OCI-LY7 (cell line): Measurements from ENCODE around the gene VIPR2. TPM values are rescaled to one million over a fixed set of nuclear protein-coding genes. Genes with fewer than 3 reads are reported as not detected.

ENCODE experiments used
- BruUV-seq: library from RNA; stranded (reverse); fragments of 400-500 nt; replicated peaks from 2 replicates; lab custom pipeline; 2021; lab: Mats Ljungman, UMichigan
- CTCF ChIA-PET: fragments of 300-600 bp; sonication (Branson Sonifier 250); formaldehyde crosslinking; loops from one replicate; lab custom pipeline; 2022; ENCODE audit warnings: antibody characterized with exemption; ENCODE audit not compliant: unreplicated experiment; lab: Charles Lee
- POLR2A ChIA-PET: fragments of 300-600 bp; sonication (Branson Sonifier 250); formaldehyde crosslinking; loops from one replicate; lab custom pipeline; 2022; ENCODE audit warnings: antibody characterized with exemption; lab: Charles Lee
- DNase-seq: peaks from one replicate; pipeline ENCODE4 v3.0.0-alpha.2; 2015; ENCODE audit warnings: low spot score
- H2AFZ ChIP-seq: fragments of 200-600 bp; sonication (generic), shearing (Covaris generic); 2 replicates; pipeline ENCODE4 v1.6.1; 2014; ENCODE audit warnings: mild to moderate bottlenecking, antibody characterized with exemption, low read length, moderate library complexity
- H3K27ac ChIP-seq: fragments of 200-600 bp; sonication (generic); 2 replicates; pipeline ENCODE4 v1.5.1; 2014; ENCODE audit warnings: mixed run types, low read depth, mild to moderate bottlenecking, moderate library complexity, low read length, inconsistent platforms; ENCODE audit not compliant: poor library complexity, severe bottlenecking
- H3K36me3 ChIP-seq: fragments of 200-600 bp; sonication (generic); 2 replicates; pipeline ENCODE4 v1.6.1; 2014; ENCODE audit warnings: mild to moderate bottlenecking, antibody characterized with exemption, low read length, moderate library complexity, mixed read lengths; ENCODE audit not compliant: insufficient read depth
- H3K4me1 ChIP-seq: fragments of 200-600 bp; sonication (generic); 2 replicates; pipeline ENCODE4 v1.5.1; 2014; ENCODE audit warnings: mild to moderate bottlenecking, low read length; ENCODE audit not compliant: insufficient read depth, poor library complexity, severe bottlenecking
- H3K4me2 ChIP-seq: fragments of 200-600 bp; sonication (generic); 2 replicates; pipeline ENCODE4 v1.6.1; 2014; ENCODE audit warnings: mild to moderate bottlenecking, low read length
- H3K4me3 ChIP-seq: fragments of 200-600 bp; sonication (generic); 2 replicates; pipeline ENCODE4 v1.5.1; 2014; ENCODE audit warnings: mild to moderate bottlenecking, low read depth, low read length; ENCODE audit not compliant: poor library complexity, severe bottlenecking
- H3K79me2 ChIP-seq: fragments of 200-600 bp; sonication (generic); 2 replicates; pipeline ENCODE4 v1.6.1; 2016; ENCODE audit warnings: low read depth, mild to moderate bottlenecking, low read length, moderate library complexity, mixed read lengths; ENCODE audit not compliant: insufficient read depth
- H3K9me2 ChIP-seq: fragments of 200-600 bp; sonication (generic); 2 replicates; pipeline ENCODE4 v1.6.1; 2016; ENCODE audit warnings: mild to moderate bottlenecking, low read length, mixed read lengths; ENCODE audit not compliant: insufficient read depth
- H3K9me3 ChIP-seq: fragments of 200-600 bp; sonication (generic); 2 replicates; pipeline ENCODE4 v1.6.1; 2014; ENCODE audit warnings: mild to moderate bottlenecking, mixed run types, low read length, mixed read lengths
- H4K20me1 ChIP-seq: fragments of 200-600 bp; sonication (generic); 2 replicates; pipeline ENCODE4 v1.6.1; 2014; ENCODE audit warnings: mild to moderate bottlenecking, antibody characterized with exemption, low read length, moderate library complexity, mixed read lengths; ENCODE audit not compliant: insufficient read depth
- CTCF ChIP-seq: fragments of 200-600 bp; sonication (generic); conservative IDR thresholded peaks from 2 replicates; pipeline ENCODE4 v1.5.1; 2014; ENCODE audit warnings: mild to moderate bottlenecking, antibody characterized with exemption, low read length, moderate library complexity, mixed read lengths
- EZH2phosphoT487 ChIP-seq: fragments of 200-600 bp; sonication (generic); IDR thresholded peaks from 2 replicates; pipeline ENCODE4 v1.6.1; 2018; ENCODE audit warnings: low read depth, borderline replicate concordance, mild to moderate bottlenecking, mixed run types, antibody characterized with exemption, low read length, moderate library complexity, mixed read lengths
- intact Hi-C: fragments of 100-400 bp; cut with micrococcal nuclease; formaldehyde crosslinking; loops from one replicate; pipeline ENCODE4 v1.10.0; 2022; ENCODE audit not compliant: unreplicated experiment
- total RNA-seq, 2 experiments: library from RNA; depleted of rRNA in 1 of 2; stranded (reverse); fragments of >200 nt in 1 of 2; shearing (Covaris generic) in 1 of 2; gene quantifications; 2 replicates each; pipeline ENCODE4 v1.2.3, GENCODE V29; 2014 to 2022

VIPR2 gene
- total RNA-seq, 2 experiments from 2014 or later, result not detected

- no TSS peak for BruUV-seq
These were observed 149.2 kb downstream of the VIPR2 start for GRCh38 chr7:158995514-158995913.

GRCh38 chr7:158994687-158995086, 150.0 kb downstream of the VIPR2 start:
- Histone ChIP-seq H3K79me2 (no peaks in the 10 kb centered on the region), H3K36me3 (no peaks in the 10 kb centered on the region), H3K9me3 (no peaks in the 10 kb centered on the region), H3K4me2 (no peak overlapping the region), H3K9me2 (no peaks in the 10 kb centered on the region), H2AFZ (no peak overlapping the region), H3K27ac (no peak overlapping the region), H4K20me1 (no peaks in the 10 kb centered on the region), H3K4me1 (no peaks in the 10 kb centered on the region), H3K4me3 (no peak overlapping the region)
- TF ChIP-seq EZH2phosphoT487 (no peak), CTCF (no peak)
- POLR2A ChIA-PET, result no interaction called here
- BruUV-seq, result no TSS peak
- CTCF ChIA-PET, result no interaction called here
- DNase-seq, result no peak
- intact Hi-C loops, result no loop called here

More at GRCh38 chr7:158995514-158995913, 149.2 kb downstream of the VIPR2 start:
- Histone ChIP-seq H3K36me3 (no peaks in the 10 kb centered on the region), H3K9me2 (no peaks in the 10 kb centered on the region), H2AFZ (no peak overlapping the region), H3K79me2 (no peaks in the 10 kb centered on the region), H3K4me3 (no peak overlapping the region), H3K27ac (no peak overlapping the region), H3K4me2 (no peak overlapping the region), H3K4me1 (no peaks in the 10 kb centered on the region), H4K20me1 (no peaks in the 10 kb centered on the region), H3K9me3 (no peaks in the 10 kb centered on the region)
- TF ChIP-seq EZH2phosphoT487 (no peak), CTCF (no peak)
- no peak for DNase-seq
- POLR2A ChIA-PET, result no interaction called here
- intact Hi-C loops, result no loop called here
- CTCF ChIA-PET, result no interaction called here

GRCh38 chr7:158993591-158993990, 151.1 kb downstream of the VIPR2 start:
- H3K4me3 ChIP-seq, result no peak overlapping the region
- no peaks in the 10 kb centered on the region for H3K36me3 ChIP-seq
- BruUV-seq, result no TSS peak
- no peaks in the 10 kb centered on the region for H3K9me3 ChIP-seq
- ChIA-PET CTCF (no interaction called here), POLR2A (no interaction called here)
- no peak overlapping the region for H3K4me2 ChIP-seq
- H3K9me2 ChIP-seq, result no peaks in the 10 kb centered on the region
- no peaks in the 10 kb centered on the region for H4K20me1 ChIP-seq
- no peak overlapping the region for H3K27ac ChIP-seq
- H2AFZ ChIP-seq, result no peak overlapping the region
- TF ChIP-seq EZH2phosphoT487 (no peak), CTCF (no peak)
- no peak for DNase-seq
- H3K4me1 ChIP-seq, result no peaks in the 10 kb centered on the region
- no peaks in the 10 kb centered on the region for H3K79me2 ChIP-seq
- intact Hi-C loops, result no loop called here
